IPS-15b (cell line): ENCODE results near the gene FAM3A.

Source experiments
- H3K27me3 ChIP-seq: one replicate; pipeline ENCODE4 v1.6.1; 2013; ENCODE audit warnings: low read length; ENCODE audit not compliant: control insufficient read depth, insufficient read depth
- H3K36me3 ChIP-seq: one replicate; pipeline ENCODE4 v1.6.1; 2013; ENCODE audit warnings: low read length; ENCODE audit not compliant: control insufficient read depth, insufficient read depth
- H3K4me1 ChIP-seq: one replicate; pipeline ENCODE4 v1.6.1; 2013; ENCODE audit warnings: mild to moderate bottlenecking, low read length; ENCODE audit not compliant: control insufficient read depth, insufficient read depth
- H3K4me3 ChIP-seq: one replicate; pipeline ENCODE4 v1.5.1; 2013; ENCODE audit warnings: low read depth, low read length
- H3K9ac ChIP-seq: one replicate; pipeline ENCODE4 v1.6.1; 2013; ENCODE audit warnings: low read depth, mild to moderate bottlenecking, low read length
- H3K9me3 ChIP-seq: one replicate; pipeline ENCODE4 v1.6.1; 2013; ENCODE audit warnings: mild to moderate bottlenecking, low read length; ENCODE audit not compliant: control insufficient read depth, insufficient read depth

Gene FAM3A

GRCh38 chrX:154530286-154530685 is 14.3 kb upstream of the FAM3A start:
- H3K4me1 ChIP-seq, result peaks cover 5% of the 10 kb centered on the region
- H3K9me3 ChIP-seq, result peaks cover 7% of the 10 kb centered on the region
- no peak overlapping the region for H3K4me3 ChIP-seq
- no peaks in the 10 kb centered on the region for H3K27me3 ChIP-seq
- H3K9ac ChIP-seq, result no peak overlapping the region
- H3K36me3 ChIP-seq, result peaks cover 20% of the 10 kb centered on the region

DNA sequence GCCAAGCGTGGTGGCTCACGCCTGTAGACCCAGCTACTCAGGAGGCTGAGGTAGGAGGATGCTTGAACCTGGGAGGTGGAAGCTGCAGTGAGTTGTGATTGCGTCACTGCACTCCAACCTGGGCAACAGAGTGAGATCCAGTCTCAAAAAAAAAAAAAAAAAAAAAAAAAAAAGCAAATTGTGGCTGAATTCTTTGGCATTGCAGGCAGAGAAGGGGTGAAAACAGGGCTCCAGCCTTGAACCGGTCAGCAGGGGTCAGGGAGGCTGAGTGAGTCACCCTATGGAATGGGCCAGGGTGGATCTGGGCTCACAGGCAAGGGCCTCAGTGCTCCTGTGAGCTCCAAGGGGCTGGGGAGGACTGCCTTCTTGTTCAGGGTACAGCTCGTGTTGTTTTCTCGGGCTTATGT is 13.2 kb upstream of the FAM3A start:
- H3K4me1 ChIP-seq, result peaks cover 5% of the 10 kb centered on the region
- H3K4me3 ChIP-seq, result no peak overlapping the region
- H3K27me3 ChIP-seq, result no peaks in the 10 kb centered on the region
- peaks cover 7% of the 10 kb centered on the region for H3K9me3 ChIP-seq
- peaks cover 18% of the 10 kb centered on the region for H3K36me3 ChIP-seq
- H3K9ac ChIP-seq, result no peak overlapping the region

DNA sequence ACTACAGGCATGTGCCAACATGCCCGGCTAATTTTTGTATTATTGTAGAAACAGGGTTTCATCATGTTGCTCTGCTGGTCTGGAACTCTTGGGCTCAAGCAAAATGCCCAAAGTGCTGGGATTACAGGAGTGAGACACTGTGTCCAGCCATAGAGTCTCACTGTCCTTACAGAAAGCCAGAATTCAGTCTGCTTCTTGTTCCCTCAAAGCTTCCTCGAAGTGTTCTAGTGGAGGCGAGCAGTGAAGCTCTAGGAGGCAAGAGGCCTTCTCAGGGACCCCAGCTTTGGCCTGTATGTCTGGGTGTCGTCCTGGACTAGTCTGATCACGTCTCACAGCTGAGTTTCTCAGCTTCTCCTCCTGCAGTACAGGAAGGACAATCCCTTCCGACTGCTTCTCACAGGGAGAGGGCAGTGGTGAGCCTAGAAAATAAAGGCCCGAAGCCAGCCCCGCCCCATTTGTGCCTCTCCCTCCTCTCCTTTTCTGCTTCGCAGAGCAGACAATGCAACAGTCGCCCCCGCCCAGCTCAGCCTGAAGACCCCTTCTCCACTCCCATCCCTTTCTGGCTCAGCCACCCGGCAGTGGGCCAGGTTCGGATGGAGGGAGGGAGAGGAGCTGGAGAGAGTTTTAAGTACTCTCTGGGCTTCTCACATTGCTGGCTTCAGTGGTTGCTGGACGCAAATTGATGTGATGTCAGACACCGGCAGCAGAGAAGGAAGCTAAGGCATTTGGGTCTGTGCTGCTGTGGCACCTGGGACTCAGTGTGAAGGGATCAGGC is 11.1 kb upstream of the FAM3A start:
- Histone ChIP-seq H3K27me3 (no peaks in the 10 kb centered on the region), H3K36me3 (peaks cover 7% of the 10 kb centered on the region), H3K4me3 (peak overlapping the region; percentile 46), H3K4me1 (peaks cover 5% of the 10 kb centered on the region), H3K9ac (no peak overlapping the region), H3K9me3 (peaks cover 3% of the 10 kb centered on the region)

- Histone ChIP-seq H3K9ac (no peak overlapping the region), H3K4me3 (no peak overlapping the region), H3K36me3 (peaks cover 2% of the 10 kb centered on the region), H3K27me3 (no peaks in the 10 kb centered on the region), H3K9me3 (peaks cover 3% of the 10 kb centered on the region), H3K4me1 (peaks cover 5% of the 10 kb centered on the region)
Measured at GRCh38 chrX:154525606-154526490, 9.8 kb upstream of the FAM3A start.

DNA sequence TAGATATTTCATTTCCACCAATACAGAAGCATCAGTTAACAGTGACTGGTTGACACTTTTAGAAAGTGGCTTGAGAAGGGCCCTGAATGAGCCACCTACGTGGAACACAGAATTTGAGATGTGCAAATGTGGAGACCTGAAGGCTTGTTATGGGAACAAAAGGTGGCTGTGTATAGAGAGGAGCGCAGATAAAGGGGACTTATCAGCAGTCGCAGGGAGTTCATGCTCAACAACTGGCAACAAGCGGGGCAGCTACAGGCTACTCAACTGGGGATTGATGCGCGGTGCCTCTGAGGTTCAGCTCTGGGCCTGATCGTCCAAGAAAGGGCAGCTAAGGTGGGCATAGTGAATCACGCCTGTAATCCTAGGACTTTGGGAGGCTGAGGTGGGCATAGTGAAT is 3.4 kb upstream of the FAM3A start:
- Histone ChIP-seq H3K27me3 (no peaks in the 10 kb centered on the region), H3K4me3 (no peak overlapping the region), H3K9me3 (no peaks in the 10 kb centered on the region)

GRCh38 chrX:154517101-154517781 is 1.2 kb upstream of the FAM3A start:
- no peaks in the 10 kb centered on the region for H3K27me3 ChIP-seq
- no peaks in the 10 kb centered on the region for H3K9me3 ChIP-seq
- H3K4me3 ChIP-seq, result peak overlapping the region; percentile 78
- peaks cover 2% of the 10 kb centered on the region for H3K4me1 ChIP-seq
- H3K9ac ChIP-seq, result no peak overlapping the region
- no peaks in the 10 kb centered on the region for H3K36me3 ChIP-seq

More for the DNA sequence above, 3.4 kb upstream of the FAM3A start:
- Histone ChIP-seq H3K36me3 (no peaks in the 10 kb centered on the region), H3K9ac (no peak overlapping the region), H3K4me1 (peaks cover 2% of the 10 kb centered on the region)

DNA sequence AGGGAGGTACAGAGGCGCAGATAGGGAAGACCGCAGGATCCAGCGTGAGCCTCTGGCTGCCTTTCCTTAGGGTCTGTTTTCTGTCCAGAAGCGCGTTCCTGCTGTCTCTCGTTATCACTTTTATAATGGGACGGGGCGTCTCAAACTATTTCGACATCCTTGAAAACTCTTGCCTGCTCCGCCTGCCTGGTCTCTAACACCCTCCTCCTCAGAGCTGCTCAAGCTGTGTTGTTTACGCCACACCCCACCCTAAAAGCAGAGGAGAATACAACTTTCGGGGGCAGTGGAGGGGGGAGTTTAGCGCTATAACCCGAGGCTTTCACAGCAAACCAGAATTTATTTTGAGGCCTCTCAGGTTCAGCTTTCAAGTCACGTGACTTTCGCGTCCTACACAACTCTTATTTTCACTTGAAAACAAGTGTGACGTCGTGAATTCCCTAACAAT is 646 bp upstream of the FAM3A start:
- H3K36me3 ChIP-seq, result no peaks in the 10 kb centered on the region
- H3K4me1 ChIP-seq, result peaks cover 2% of the 10 kb centered on the region
- H3K27me3 ChIP-seq, result no peaks in the 10 kb centered on the region
- H3K9me3 ChIP-seq, result no peaks in the 10 kb centered on the region
- H3K9ac ChIP-seq, result no peak overlapping the region
- H3K4me3 ChIP-seq, result peak overlapping the region; percentile 78

- H3K4me1 ChIP-seq, result peaks cover 2% of the 10 kb centered on the region
- no peaks in the 10 kb centered on the region for H3K27me3 ChIP-seq
- no peaks in the 10 kb centered on the region for H3K36me3 ChIP-seq
- H3K4me3 ChIP-seq, result peak overlapping the region; percentile 56
- no peaks in the 10 kb centered on the region for H3K9me3 ChIP-seq
- H3K9ac ChIP-seq, result no peak overlapping the region
Measured at GRCh38 chrX:154515090-154515965, 704 bp downstream of the FAM3A start.

DNA sequence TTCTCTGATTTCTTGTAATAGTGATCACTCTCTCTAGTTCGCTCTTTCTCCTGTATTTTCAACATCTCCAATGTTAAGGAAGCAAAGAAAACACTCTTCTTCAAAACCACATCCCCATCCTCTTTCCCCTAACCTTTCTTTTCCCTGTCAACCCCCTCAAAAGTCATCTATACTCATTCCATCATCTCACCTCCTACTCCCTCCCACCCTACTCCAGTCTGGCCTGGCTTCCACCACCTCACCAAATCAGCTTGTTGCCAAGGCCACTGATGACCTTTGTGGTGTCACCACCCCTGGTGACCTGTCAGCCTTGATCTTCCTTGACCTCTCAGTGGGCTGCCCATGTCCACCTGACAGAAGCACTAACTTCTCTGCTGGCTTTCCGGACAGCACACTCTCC is 2.3 kb downstream of the FAM3A start:
- H3K27me3 ChIP-seq, result no peaks in the 10 kb centered on the region
- no peak overlapping the region for H3K9ac ChIP-seq
- no peak overlapping the region for H3K4me3 ChIP-seq
- H3K36me3 ChIP-seq, result no peaks in the 10 kb centered on the region
- H3K9me3 ChIP-seq, result no peaks in the 10 kb centered on the region
- H3K4me1 ChIP-seq, result peaks cover 2% of the 10 kb centered on the region

DNA sequence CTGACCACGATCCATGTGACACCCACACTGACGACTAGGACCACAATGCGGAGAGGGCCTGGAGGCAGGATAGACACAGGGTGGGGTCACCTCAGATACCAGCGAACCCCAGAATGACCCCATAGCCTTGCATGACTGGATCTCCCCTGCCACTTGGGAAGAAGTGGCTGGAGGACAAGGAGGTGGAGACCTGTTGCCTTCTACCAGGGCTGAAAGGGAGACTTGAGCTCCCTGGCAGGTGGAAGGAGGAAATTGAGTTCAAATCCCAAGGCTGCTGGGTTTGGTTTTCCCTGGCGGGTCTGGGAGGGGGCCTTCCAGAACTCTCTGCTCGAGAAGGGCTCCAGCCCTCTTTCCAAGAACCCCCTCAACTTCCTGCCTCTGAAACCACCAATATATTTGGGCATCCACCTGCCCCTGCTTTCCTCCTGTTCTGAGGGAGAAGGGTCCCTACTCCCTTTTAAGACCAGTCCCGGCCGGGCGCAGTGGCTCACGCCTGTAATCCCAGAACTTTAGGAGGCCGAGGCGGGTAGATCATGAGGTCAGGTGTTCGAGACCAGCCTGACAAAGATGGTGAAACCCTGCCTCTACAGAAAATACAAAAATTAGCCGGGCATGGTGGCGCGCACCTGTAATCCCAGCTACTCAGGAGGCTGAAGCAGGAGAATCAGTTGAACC is 3.0 kb downstream of the FAM3A start:
- Histone ChIP-seq H3K9me3 (no peaks in the 10 kb centered on the region), H3K36me3 (no peaks in the 10 kb centered on the region), H3K4me1 (peaks cover 1% of the 10 kb centered on the region), H3K4me3 (no peak overlapping the region), H3K27me3 (no peaks in the 10 kb centered on the region), H3K9ac (no peak overlapping the region)
